Kidney epithelial cell (primary cell): ENCODE data around the gene OGDH. TPM values are rescaled to one million over a fixed set of nuclear protein-coding genes. Genes with fewer than 3 reads are reported as not detected.
A peak's percentile ranks its signal among the peaks of the same experiment; 100 is the strongest.

Experiments used
- DNase-seq: peaks from one replicate; pipeline ENCODE4 v3.0.0-alpha.2; 2010; ENCODE audit warnings: low read depth
- H3K27me3 ChIP-seq: 2 replicates; pipeline ENCODE4 v1.6.0; 2011; ENCODE audit warnings: low read length; ENCODE audit not compliant: control insufficient read depth, insufficient read depth
- H3K36me3 ChIP-seq: 2 replicates; pipeline ENCODE4 v1.5.1; 2011; ENCODE audit warnings: low read length; ENCODE audit not compliant: control insufficient read depth, insufficient read depth
- H3K4me3 ChIP-seq: 2 replicates; pipeline ENCODE4 v1.5.1; 2011; ENCODE audit warnings: low read depth, mild to moderate bottlenecking, control low read depth, low read length
- CTCF ChIP-seq: IDR thresholded peaks from 2 replicates; pipeline ENCODE4 v1.5.1; 2011; ENCODE audit warnings: mild to moderate bottlenecking, moderate library complexity, low read length, control low read depth, inconsistent platforms; ENCODE audit not compliant: insufficient read depth, poor library complexity, severe bottlenecking
- total RNA-seq: library from RNA; depleted of rRNA; stranded (reverse); fragments of >200 nt; gene quantifications from 2 replicates; pipeline ENCODE4 v1.2.3, GENCODE V29; 2015

Gene OGDH
- total RNA-seq, 1 donor from 2014 or later: 65.2 TPM

- H3K36me3 ChIP-seq: no peaks in the 10 kb centered on the region
- no peak for DNase-seq
- no peak overlapping the region for H3K4me3 ChIP-seq
- TF ChIP-seq CTCF: no peak
- H3K27me3 ChIP-seq: peaks cover 2% of the 10 kb centered on the region
Observed at GRCh38 chr7:44603193-44603592, 3.2 kb upstream of the OGDH start.

DNA sequence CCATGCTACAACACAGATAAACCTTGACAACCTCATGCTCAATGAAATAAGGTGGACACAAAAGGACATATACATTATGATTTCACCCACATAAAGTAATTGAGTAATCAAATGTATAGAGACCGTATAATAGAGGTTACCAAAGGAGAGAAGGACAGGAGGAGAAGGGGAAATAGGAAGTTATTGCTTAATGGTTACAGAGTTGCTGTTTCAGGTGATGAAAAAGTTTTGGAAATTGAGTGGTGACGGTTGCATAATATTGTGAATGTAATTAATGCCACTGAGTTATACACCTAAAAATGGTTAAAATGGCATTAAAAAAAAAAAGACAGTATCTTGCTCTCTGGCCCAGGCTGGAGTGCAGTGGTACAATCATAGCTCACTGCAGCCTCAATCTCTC, 1.5 kb upstream of the OGDH start:
- no peaks in the 10 kb centered on the region for H3K36me3 ChIP-seq
- peaks cover 2% of the 10 kb centered on the region for H3K27me3 ChIP-seq
- H3K4me3 ChIP-seq: no peak overlapping the region
- DNase-seq: no peak
- no peak for TF ChIP-seq CTCF

DNA sequence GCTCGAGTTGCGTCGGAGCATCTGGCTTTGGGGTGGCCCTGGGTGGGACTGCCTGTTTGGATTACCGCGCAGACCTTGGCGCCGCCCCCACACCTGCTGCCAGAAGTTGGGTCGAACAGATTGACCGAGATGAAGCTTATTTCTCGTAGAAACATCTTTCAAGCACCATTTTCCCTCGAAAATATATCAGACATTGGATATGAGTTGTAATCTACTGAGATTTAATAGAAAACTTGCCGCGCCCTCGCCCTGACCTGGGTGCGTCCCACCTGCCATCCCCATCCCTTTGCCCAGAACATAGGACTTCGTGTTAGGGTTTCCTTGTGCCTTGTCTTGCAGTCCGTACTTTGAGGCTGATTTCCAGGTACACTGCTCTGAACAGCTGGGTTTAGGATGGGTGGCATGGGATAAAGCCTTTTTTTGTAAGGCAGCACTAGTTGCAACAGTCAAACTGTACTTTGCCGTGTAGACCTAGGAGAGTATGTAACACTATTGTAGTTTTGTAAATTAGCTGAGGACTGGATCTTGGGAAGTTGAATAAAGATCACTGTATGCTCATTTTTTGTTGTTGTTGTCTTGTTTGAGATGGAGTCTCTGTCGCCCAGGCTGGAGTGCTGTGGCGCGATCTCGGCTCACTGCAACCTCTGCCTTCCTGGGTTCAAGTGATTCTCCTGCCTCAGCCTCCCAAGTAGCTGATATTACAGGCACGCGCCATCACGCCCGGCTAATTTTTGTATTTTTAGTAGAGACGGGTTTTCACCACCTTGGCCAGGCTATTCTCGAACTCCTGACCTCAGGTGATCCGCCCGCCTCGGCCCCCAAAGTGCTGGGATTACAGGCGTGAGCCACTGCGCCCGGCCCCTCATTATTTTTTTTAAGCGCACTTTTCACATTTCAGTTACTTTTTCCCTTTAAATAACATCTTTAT, 978 bp downstream of the OGDH start:
- no peaks in the 10 kb centered on the region for H3K27me3 ChIP-seq
- H3K4me3 ChIP-seq: peak overlapping the region; percentile 97
- no peak for DNase-seq
- no peak for TF ChIP-seq CTCF
- no peaks in the 10 kb centered on the region for H3K36me3 ChIP-seq

DNA sequence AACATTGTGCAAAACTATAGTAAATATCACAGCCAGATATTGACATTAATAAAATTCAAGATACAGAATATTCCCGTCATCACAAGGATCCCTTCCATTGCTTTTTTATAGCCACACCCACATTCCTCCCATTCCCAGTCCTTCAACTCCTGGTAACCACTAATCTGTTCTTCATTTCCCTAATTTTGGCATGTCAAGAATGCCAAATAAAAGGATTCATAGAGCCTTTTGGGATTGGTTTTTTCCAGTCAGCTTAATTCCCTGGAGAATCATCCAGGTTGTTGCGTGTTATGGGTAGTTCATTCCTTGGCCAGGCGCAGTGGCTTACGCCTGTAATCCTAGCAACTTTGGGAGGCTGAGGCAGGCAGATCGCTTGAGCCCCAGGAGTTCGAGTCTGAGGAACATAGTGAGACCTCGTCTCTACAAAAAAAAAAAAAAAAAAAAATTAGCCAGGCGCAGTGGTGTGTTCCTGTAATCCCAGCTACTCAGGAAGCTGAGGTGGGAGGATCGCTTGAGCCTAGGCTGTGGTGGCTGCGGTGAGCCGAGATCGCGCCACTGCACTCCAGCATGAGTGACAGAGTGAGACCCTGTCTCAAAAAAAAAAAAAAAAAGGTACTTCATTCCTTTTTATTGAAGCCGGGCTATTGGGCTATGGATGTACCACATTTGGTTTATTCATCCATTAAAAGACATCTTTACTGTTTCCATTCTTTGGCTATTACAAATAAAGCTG, 2.7 kb downstream of the OGDH start:
- Histone ChIP-seq H3K36me3 (no peaks in the 10 kb centered on the region), H3K4me3 (no peak overlapping the region), H3K27me3 (no peaks in the 10 kb centered on the region)
- no peak for TF ChIP-seq CTCF
- no peak for DNase-seq

- Histone ChIP-seq H3K27me3 (no peaks in the 10 kb centered on the region), H3K4me3 (no peak overlapping the region), H3K36me3 (no peaks in the 10 kb centered on the region)
- TF ChIP-seq CTCF: no peak
- no peak for DNase-seq
Observed at GRCh38 chr7:44609829-44610228, 3.4 kb downstream of the OGDH start.
